Activated CD8-positive, alpha-beta T cell treated with anti-CD3 and anti-CD28 coated beads for 36 hours (primary cell): Measurements from ENCODE around the gene MBNL1. TPM values are rescaled to one million over a fixed set of nuclear protein-coding genes. Genes with fewer than 3 reads are reported as not detected.

Experiments used
- ATAC-seq: fragments of 200-7000 bp; cut with Tn5 transposase; one replicate; pipeline ENCODE4 v1.10.0; 2021; ENCODE audit warnings: mild to moderate bottlenecking, moderate library complexity
- CTCF ChIA-PET: fragments of 350-600 bp; sonication (Branson Sonifier 250); formaldehyde crosslinking; loops from one replicate; lab custom pipeline; 2021; ENCODE audit warnings: antibody characterized with exemption; lab: Charles Lee
- POLR2A ChIA-PET: fragments of 350-600 bp; sonication (Branson Sonifier 250); formaldehyde crosslinking; loops from one replicate; lab custom pipeline; 2021; ENCODE audit warnings: antibody characterized with exemption; lab: Charles Lee
- DNase-seq: peaks from one replicate; pipeline ENCODE4 v3.0.0-alpha.2; 2020
- H3K27ac Mint-ChIP-seq: one replicate; pipeline ENCODE4 v1.8.0; 2021; ENCODE audit warnings: mild to moderate bottlenecking, mixed read lengths
- H3K27me3 Mint-ChIP-seq: one replicate; pipeline ENCODE4 v1.8.0; 2021; ENCODE audit warnings: mixed read lengths
- H3K36me3 Mint-ChIP-seq: one replicate; pipeline ENCODE4 v1.8.0; 2021; ENCODE audit warnings: low read depth, mixed read lengths
- H3K4me1 Mint-ChIP-seq: one replicate; pipeline ENCODE4 v1.8.0; 2021; ENCODE audit warnings: low read depth, mixed read lengths
- H3K4me3 Mint-ChIP-seq: one replicate; pipeline ENCODE4 v1.8.0; 2021; ENCODE audit warnings: mild to moderate bottlenecking, moderate library complexity, mixed read lengths
- H3K9me3 Mint-ChIP-seq: one replicate; pipeline ENCODE4 v1.8.0; 2021; ENCODE audit warnings: mixed read lengths
- CTCF ChIP-seq: fragments of 200-600 bp; IDR thresholded peaks from one replicate; pipeline ENCODE4 v1.8.0; 2022; ENCODE audit warnings: antibody characterized with exemption, mild to moderate bottlenecking
- intact Hi-C: fragments of 100-400 bp; cut with micrococcal nuclease; formaldehyde crosslinking; loops from one replicate; pipeline ENCODE4 v1.10.0; 2022
- total RNA-seq, 2 experiments: library from RNA; stranded (reverse); gene quantifications; one replicate each; pipeline ENCODE4 v1.2.3, GENCODE V29; 2021

The MBNL1 gene
- total RNA-seq, 2 experiments from 2014 or later = 341 to 360 TPM

- ATAC-seq (no peak), DNase-seq (no peak)
- H3K4me1 Mint-ChIP-seq = peaks cover 78% of the 10 kb centered on the region
- no peaks in the 10 kb centered on the region for H3K27me3 Mint-ChIP-seq
- peaks cover 39% of the 10 kb centered on the region for H3K36me3 Mint-ChIP-seq
- ChIA-PET POLR2A (interaction anchor here (1.1 kb wide), 1 partner anchor 25 kb away, joined by 3 read pairs; no protein-coding TSS in a partner anchor), CTCF (interaction anchor here (1.1 kb wide), 1 partner anchor 8 kb away, joined by 3 read pairs; no protein-coding TSS in a partner anchor)
- H3K4me3 Mint-ChIP-seq = no peak overlapping the region
- H3K27ac Mint-ChIP-seq = peak overlapping the region; percentile 76
- TF ChIP-seq CTCF = no peak
- intact Hi-C loops = loop anchor here (10.0 kb wide), 1 partner anchor 149 kb away; no protein-coding TSS in a partner anchor
- no peaks in the 10 kb centered on the region for H3K9me3 Mint-ChIP-seq
Measured at GRCh38 chr3:152295344-152295743, 26.6 kb downstream of the MBNL1 start.

GRCh38 chr3:152295806-152296205 lies 27.1 kb downstream of the MBNL1 start:
- Mint-ChIP-seq H3K36me3 (peaks cover 42% of the 10 kb centered on the region), H3K4me1 (peaks cover 78% of the 10 kb centered on the region), H3K27me3 (no peaks in the 10 kb centered on the region), H3K27ac (peak overlapping the region; percentile 76), H3K9me3 (no peaks in the 10 kb centered on the region), H3K4me3 (no peak overlapping the region)
- CTCF ChIA-PET = interaction anchor here (1.1 kb wide), 1 partner anchor 8 kb away, joined by 3 read pairs; no protein-coding TSS in a partner anchor
- DNase-seq (no peak), ATAC-seq (no peak)
- POLR2A ChIA-PET = interaction anchor here (0.9 to 1.8 kb wide), 4 partner anchors 8 to 26 kb away, joined by 3 to 6 read pairs (median 4); no protein-coding TSS in a partner anchor
- intact Hi-C loops = loop anchor here (10.0 kb wide), 1 partner anchor 149 kb away; no protein-coding TSS in a partner anchor
- no peak for TF ChIP-seq CTCF

GRCh38 chr3:152296382-152296781 lies 27.7 kb downstream of the MBNL1 start:
- Mint-ChIP-seq H3K27me3 (no peaks in the 10 kb centered on the region), H3K27ac (peak overlapping the region; percentile 76), H3K36me3 (peaks cover 45% of the 10 kb centered on the region), H3K4me3 (no peak overlapping the region), H3K9me3 (no peaks in the 10 kb centered on the region), H3K4me1 (peaks cover 79% of the 10 kb centered on the region)
- intact Hi-C loops = loop anchor here (10.0 kb wide), 1 partner anchor 148 kb away; no protein-coding TSS in a partner anchor
- DNase-seq = no peak
- ChIA-PET CTCF (interaction anchor here (1.1 kb wide), 1 partner anchor 9 kb away, joined by 3 read pairs; no protein-coding TSS in a partner anchor), POLR2A (interaction anchor here (0.9 to 1.8 kb wide), 4 partner anchors 9 to 26 kb away, joined by 3 to 6 read pairs (median 4); no protein-coding TSS in a partner anchor)
- TF ChIP-seq CTCF = no peak
- no peak for ATAC-seq

- no peak for DNase-seq
- ATAC-seq = no peak
- Mint-ChIP-seq H3K4me3 (peak overlapping the region; percentile 12), H3K4me1 (peaks cover 79% of the 10 kb centered on the region), H3K27me3 (no peaks in the 10 kb centered on the region), H3K36me3 (peaks cover 43% of the 10 kb centered on the region), H3K9me3 (no peaks in the 10 kb centered on the region), H3K27ac (peak overlapping the region; percentile 76)
- intact Hi-C loops = loop anchor here (10.0 kb wide), 1 partner anchor 148 kb away; no protein-coding TSS in a partner anchor
- TF ChIP-seq CTCF = no peak
- ChIA-PET POLR2A (interaction anchor here (1.0 to 1.8 kb wide), 3 partner anchors 9 to 13 kb away, joined by 3 to 6 read pairs (median 3); no protein-coding TSS in a partner anchor), CTCF (no interaction called here)
Measured at GRCh38 chr3:152296971-152297370, 28.2 kb downstream of the MBNL1 start.
